Dermis lymphatic vessel endothelial cell (primary cell): ENCODE data around the gene DPH2. TPM values are rescaled to one million over a fixed set of nuclear protein-coding genes. Genes with fewer than 3 reads are reported as not detected.

Experiments used
- total RNA-seq: library from RNA; depleted of rRNA; stranded (reverse); fragments of >200 nt; gene quantifications from 2 replicates; pipeline ENCODE4 v1.2.1, GENCODE V29; 2014

DPH2 gene
- 12.7 and 14.0 TPM in 2 replicates for total RNA-seq

GRCh38 chr1:43969746-43970466 lies at the start of gene DPH2:
DPH2 (plus strand) TSS chr1:43970010; CDS start chr1:43970176, 166 bp downstream.

DNA sequence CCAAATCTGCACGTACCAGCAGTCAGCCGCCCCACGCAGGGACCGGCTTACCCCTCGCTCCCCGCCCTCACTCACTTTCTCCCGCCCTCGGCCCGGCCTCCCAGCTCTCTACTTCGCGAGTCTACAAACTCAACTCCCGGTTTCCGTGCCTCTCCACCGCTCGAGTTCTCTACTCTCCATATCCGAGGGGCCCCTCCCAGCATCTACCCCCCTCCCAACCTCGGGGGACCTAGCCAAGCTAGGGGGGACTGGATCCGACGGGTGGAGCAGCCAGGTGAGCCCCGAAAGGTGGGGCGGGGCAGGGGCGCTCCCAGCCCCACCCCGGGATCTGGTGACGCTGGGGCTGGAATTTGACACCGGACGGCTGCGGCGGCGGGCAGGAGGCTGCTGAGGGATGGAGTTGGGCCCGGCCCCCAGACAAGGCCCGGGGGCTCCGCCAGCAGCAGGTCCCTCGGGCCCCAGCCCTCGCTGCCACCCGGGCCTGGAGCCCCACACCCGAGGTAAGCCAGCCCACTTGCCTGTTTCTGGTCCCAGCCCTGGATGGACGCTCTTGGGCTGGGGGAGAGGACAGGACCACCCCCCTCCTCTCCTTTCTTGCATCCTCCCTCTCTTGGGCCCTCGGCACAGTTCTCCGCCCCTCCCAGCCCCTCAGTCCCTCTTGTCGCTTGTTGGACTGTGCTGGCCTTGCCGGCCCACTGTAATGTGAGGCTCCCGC lies 36.3 kb upstream of the DPH2 start, which contains the start of gene ARTN:
ARTN (plus strand) TSS at position 416 of the 715 bp plus-strand sequence. CDS start 1,856 bp downstream, outside the sequence.

GRCh38 chr1:43946236-43947060 lies 23.4 kb upstream of the DPH2 start, which contains the start of gene IPO13:
IPO13 (plus strand) TSS chr1:43946950; CDS start chr1:43947601, 651 bp downstream.

GRCh38 chr1:43974443-43975248 lies 4.8 kb downstream of the DPH2 start, which contains the start of gene ATP6V0B:
ATP6V0B (plus strand) TSS chr1:43974960; CDS start chr1:43975041, 81 bp downstream.

GRCh38 chr1:43978551-43979260 lies 8.9 kb downstream of the DPH2 start, which contains the start of gene B4GALT2:
B4GALT2 (plus strand) TSS chr1:43979210; CDS start chr1:43981161, 1,951 bp downstream.

GRCh38 chr1:43991476-43992231 lies 21.8 kb downstream of the DPH2 start, which contains the start of gene CCDC24:
CCDC24 (plus strand) TSS chr1:43991599; CDS start chr1:43991879, 280 bp downstream.

Other genes with a start within 250 kb of the DPH2 start
- not detected in 2 replicates for gene ARTN, start 36.2 kb upstream of the DPH2 start, total RNA-seq
- gene IPO13, start 23.1 kb upstream of the DPH2 start, total RNA-seq, result 5.7 and 6.3 TPM in 2 replicates
- gene ATP6V0B, start 5.0 kb downstream of the DPH2 start, total RNA-seq, result 107 and 117 TPM in 2 replicates
- 35.9 and 39.6 TPM in 2 replicates for gene B4GALT2, start 9.2 kb downstream of the DPH2 start, total RNA-seq
- gene CCDC24, start 21.6 kb downstream of the DPH2 start, total RNA-seq, result 0.43 and 0.60 TPM in 2 replicates
- 0.09 and 0.22 TPM in 2 replicates for gene SLC6A9, start 61.5 kb downstream of the DPH2 start, total RNA-seq
- gene KLF17, start 148.8 kb downstream of the DPH2 start, total RNA-seq, result not detected in 2 replicates
- not detected in 2 replicates for gene KLF18, start 171.6 kb downstream of the DPH2 start, total RNA-seq
- 13.8 and 15.3 TPM in 2 replicates for gene DMAP1, start 243.5 kb downstream of the DPH2 start, total RNA-seq